Measurements from ENCODE around the gene HNF4A. TPM values are rescaled to one million over a fixed set of nuclear protein-coding genes. Genes with fewer than 3 reads are reported as not detected.
A peak's percentile ranks its signal among the peaks of the same experiment; 100 is the strongest.

Gene HNF4A
- total RNA-seq, 1 experiment from 2014 or later, result not detected

DNA sequence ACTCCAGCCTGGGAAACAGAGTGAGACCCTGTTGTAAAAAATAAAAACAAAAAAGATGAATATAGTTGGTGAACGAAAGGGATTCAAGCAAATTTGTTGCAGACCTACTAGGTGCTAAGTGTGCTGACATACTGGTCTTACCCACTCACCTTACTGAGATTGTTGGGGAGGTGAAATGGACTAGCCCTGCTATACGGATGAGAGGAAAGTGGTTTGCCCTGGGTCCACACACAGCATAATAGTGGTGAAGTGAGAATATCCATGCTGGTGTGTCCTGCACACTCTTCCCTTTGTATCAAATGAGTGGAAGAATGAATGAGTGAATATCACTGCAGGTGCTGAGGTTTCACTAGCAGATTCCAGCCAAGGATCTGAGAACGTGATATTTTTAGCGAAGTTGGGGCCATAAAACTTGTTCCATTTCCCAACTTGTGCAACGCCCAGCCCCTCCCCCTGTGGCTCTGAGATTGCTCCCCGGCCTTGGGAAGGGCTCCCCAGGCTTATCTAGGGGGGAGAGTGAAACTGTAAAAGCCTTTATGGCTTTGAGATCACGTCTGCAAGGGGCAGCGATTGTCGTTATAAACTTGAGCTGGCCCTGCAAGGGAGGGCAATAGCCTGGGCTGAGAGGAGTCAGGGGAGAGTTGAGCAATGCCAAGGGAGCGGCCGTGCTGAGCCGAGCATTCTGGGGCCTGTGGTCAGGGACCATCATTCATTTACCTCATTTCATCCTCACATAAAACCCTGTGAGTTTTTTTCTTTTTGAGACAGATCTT, 87.0 kb downstream of the HNF4A start:
- no peak for DNase-seq (ENCODE audit: low read depth)

DNA sequence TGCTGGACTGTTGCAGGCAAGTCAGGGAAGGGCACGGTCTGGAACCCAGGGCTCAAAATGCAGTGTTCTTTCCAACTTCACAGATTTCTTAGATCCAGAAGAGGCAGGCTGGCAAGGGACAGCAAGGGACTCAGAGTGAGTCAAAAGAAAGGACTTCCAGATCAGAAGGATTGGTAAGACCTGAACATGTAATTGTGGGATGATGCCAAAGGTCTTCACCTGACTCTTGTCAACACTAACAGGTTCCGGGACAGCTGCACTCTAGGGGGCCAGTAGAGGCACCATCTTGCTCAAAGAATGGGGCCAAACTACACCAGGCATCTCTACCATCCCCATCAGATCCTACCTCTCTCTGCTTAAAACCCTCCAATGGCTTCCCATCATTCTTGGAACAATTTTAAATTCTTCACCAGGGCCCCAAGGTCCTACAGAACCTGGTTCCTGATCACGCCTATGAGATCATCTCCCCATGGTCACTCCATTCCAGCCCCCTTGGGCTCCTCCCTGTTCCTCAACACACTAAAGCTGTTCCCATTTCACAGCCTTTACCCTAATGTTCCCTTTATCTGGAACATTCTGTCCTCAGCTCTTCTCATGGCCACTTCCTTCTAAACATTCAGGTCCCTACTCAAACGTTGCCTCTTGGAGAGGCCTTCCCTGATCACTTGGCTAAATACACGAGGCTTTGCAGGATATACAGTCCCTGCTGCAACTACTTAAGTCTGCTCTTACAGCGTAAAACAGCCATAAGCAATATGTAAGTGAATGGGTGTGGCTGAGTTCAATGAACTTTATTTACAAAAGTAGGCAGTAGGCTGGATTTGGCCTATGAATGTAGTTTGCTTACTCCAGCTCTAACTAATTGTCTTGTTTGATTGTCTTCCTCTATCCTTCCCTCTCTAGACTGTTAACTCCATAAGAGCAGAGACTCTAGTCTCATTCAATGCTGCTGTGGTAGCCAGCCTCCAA, 90.5 kb downstream of the HNF4A start:
- no peak for DNase-seq (ENCODE audit: low read depth)

DNA sequence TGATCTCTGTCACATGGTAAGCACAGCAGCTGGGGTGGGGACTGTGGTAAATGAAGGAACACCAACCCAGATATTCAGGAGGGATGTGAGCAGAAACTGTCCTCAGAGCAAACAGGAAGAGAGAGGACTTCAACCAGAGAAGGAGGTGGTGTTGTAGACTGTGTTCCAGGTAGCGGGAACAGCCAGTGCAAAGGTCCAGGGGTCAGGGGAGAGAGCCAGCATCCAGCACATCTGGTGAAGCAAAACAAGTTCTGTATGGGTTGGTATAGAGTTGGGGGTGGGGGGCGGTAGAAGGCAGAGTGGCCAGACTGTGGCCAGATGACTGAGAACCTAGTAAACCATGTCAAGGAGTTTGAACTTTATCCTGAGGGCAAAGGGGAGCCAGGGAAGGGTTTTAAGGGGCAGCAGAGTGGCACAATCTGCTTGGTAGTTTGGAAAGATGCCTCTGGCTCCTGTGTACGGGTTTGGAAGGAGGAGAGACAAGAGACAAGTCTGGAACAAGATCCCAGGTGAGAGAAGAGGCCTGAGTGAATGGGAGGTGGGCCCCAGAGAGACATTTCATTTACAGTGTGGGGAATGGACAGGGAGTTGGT, 92.4 kb downstream of the HNF4A start:
- no peak for DNase-seq (ENCODE audit: low read depth)

DNA sequence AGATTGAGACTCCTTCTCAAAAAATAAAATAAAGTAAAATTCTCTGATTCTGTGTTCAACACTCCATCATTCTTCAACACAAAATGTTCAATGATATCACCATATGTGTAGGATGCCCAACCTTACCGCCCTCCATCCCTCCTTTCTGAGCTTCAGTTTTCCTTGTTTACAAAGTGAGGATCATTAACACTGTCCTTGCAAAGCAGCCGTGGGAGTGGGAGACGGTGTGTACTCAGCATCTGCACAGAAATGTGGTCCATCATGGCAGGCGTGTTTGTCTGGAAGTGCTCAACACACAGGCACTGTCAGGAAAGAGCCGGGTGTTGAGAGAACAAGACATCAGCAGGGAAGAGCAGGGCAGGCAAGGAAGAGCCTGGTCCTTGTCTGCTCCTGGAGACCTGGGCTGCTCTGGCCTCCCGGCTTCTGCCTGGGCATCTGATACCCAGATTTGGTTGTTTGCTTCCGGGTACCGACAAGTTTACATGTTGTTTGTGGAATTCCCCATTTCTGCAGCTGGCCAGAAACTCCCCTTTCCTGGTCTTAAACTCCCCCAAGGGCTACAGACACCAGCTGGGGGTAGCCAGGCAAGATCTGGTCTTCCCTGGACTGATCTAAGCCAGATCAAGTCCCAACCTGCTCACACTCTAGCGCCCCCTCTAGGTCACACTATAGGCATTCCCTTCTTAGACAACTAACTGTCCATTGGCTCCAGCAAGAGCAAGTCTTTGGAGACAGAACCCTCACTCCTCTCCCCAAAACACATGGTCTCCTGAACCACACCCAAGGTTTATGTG, 93.5 kb downstream of the HNF4A start:
- peak; percentile 26 for DNase-seq (ENCODE audit: low read depth)

DNA sequence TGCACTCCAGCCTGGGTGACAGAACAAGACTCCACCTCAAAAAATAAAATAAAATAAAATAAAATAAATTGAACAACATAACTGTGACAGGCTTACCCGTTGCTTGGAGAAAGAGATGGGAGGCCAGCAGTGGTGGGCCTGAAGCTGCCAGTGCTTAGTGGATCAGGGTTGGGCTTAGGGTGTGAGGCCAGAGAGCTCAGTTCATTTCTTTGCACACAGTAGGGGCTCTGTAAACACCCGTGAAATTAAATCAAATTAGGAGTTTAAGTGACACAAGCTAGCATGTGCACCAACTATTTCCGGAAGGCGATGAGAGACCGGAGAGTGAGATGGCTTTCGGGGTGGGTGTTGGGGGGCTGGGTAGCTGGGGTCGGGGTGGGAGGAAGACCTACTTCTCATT, 94.4 kb downstream of the HNF4A start:
- no peak for DNase-seq (ENCODE audit: low read depth)

DNA sequence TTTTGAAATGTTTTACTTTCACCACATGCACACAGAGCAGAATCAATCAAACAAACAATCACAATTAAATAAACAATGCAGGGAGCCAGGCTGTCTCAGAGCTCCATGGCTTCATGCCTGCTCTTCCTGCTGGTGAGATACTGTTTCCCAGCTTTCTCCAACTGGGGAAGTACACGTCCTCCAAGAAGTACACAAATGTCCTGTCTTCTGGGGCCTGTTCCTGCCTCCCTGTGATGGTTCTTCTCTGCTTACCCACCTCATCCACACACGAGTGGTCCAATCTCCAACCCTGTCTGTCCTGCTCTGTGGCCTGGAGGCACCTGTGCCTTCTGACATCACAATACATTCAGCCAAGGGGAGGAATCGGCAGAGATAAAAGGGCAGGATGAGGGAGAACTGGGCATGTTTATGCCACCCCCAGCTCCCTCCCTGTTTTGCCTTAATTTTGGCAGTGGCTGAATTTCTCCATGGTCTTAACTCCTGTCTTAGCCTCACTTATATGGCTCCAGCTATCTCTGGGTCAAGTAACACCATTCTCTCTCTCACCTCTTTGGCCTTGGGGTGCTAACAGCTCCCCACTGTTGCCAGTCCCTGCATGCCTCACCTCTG, 94.9 kb downstream of the HNF4A start:
- no peak for DNase-seq (ENCODE audit: low read depth)

DNA sequence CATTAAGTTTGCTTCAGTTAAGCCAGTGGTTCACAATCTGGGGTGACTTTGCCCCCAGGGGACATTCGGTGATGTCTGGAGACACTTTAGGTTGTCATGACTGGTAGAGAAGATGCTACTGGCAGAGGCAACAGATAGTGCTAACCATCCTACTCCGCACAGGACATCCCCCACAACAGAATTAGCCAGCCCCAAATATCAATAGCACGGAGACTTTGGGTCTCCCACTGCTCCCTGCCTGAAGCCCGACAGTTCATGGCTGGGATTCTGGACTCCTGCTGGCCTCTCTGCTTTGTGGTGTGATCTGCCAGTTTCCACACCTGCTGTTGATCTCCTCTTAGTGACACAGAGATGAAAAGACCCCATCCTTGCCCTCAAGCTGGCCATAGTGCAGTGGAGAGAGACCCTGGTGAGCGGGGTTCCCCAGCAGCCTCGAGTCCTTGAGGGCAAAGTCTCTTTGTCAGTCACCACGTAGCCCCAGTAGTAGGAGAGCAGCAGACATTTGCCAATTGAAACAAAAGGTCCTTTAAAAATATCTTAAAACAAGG, 95.5 kb downstream of the HNF4A start:
- no peak for DNase-seq (ENCODE audit: low read depth)

DNA sequence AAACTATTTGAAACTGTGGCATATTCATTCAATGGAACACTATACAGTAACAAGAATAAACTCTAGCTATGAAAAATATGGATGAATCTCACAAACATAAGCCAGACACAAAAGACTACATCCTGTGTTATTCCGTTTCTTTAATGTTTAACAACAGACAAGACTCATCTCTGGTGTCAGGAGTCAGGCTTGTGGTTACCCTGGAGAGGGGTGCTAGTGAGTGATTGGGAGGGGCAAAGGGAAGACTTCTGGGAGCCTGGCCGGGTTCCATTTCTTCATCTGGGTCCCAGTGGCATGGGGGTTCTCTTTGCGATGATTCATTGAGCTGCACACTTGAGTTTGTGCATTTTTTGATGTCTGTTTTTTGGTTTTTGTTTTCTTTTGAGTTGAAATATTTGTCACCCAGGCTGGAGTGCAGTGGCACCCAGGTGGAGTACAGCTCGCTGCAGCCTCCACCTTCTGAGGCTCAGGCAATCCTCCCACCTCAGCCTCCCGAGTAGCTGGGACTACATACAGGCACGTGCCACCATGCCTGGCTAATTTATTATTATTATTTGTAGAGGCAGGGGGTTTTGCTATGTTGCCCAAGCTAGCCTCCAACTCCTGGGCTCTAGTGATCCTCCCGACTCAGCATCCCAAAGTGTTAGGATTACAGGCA, 98.9 kb downstream of the HNF4A start:
- DNase-seq (ENCODE audit: low read depth), result no peak

DNA sequence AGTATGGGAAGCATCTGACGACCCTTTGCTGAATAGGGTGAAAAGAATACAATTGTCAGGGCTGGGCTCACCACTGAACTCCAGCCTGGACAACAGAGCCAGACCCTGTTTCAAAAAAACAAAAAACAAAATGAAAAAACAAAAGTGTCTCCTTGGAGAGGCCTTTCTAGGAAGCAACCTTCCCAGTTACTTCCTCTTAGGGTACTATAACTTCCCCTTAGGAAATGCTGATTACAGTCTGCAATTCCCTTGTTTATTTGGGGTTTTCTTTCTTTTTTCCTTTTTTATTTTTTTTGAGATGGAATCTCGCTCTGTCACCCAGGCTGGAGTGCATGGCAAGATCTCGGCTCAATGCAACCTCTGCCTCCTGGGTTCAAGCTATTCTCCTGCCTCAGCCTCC, 99.6 kb downstream of the HNF4A start:
- no peak for DNase-seq (ENCODE audit: low read depth)

DNA sequence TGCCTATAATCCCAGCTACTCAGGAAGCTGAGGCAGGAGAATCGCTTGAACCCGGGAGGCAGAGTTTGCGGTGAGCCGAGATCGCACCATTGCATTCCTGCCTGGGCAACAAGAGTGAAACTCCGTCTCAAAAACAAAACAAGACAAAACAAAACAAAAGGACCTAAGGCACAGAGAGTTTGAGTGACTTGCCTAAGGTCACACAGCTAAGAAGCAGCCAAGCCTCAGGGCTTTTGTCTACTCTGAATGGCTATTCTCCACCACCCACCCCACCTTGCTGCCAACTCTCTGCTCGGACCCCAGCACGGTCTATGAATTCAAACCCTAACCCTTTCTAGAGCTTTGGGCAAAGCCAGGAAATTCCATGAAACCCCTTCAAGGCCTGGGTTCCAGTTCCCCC, 101.1 kb downstream of the HNF4A start:
- DNase-seq (ENCODE audit: low read depth), result no peak

DNA sequence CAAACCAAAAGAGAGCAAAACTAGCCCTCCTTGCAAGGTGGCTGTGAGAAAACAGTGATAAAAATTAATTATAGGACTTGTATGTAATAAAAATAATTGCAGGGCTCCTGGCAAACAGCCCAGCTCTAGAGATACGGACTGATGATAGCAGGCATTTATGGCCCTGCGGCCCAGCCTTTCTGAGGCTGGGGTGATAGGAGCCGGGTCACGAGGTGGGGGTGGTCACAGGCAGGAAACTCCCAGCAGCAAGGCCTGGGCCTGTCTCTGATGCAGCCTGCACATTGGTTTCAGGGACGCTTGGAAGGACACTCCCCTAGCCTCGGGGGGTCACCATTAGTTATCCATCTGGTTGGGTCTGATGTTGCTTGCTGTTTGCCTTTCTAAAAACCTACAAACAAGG, 101.5 kb downstream of the HNF4A start:
- no peak for DNase-seq (ENCODE audit: low read depth)

DNA sequence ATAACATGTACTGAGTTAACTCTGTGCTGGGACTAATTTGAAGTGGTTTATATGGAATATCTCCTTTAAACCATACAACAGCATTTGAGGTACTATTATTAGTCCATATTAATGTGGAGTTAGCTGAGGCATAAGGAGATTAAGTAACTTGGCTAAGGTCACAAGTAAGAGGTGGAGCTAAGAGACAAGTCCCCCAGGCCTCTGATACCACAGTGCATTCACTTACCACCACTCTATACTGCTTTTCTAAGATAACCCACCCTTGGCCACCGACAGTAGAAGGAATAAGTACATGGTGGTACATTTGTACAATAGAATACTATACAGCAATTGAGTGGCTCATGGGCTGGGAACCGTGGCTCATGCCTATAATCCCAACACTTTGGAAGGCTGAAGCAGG, 103.8 kb downstream of the HNF4A start:
- no peak for DNase-seq (ENCODE audit: low read depth)

DNA sequence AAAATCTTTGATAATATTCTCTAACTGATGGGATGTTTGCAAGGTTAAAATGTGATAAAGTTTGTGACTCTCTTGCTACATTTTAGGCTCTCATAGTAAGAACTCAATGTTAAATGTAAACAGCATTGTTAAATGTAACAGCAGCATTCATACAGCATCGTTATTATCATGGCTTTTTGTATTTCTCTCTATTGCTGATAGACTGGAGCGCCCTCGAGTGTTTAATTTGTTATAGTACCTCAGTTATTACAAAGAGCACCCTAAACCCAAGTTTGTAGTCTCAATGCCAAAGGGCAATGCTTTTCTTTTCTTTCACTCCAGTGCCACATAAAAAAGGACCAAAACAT, 105.3 kb downstream of the HNF4A start:
- DNase-seq (ENCODE audit: low read depth), result peak; percentile 40

DNA sequence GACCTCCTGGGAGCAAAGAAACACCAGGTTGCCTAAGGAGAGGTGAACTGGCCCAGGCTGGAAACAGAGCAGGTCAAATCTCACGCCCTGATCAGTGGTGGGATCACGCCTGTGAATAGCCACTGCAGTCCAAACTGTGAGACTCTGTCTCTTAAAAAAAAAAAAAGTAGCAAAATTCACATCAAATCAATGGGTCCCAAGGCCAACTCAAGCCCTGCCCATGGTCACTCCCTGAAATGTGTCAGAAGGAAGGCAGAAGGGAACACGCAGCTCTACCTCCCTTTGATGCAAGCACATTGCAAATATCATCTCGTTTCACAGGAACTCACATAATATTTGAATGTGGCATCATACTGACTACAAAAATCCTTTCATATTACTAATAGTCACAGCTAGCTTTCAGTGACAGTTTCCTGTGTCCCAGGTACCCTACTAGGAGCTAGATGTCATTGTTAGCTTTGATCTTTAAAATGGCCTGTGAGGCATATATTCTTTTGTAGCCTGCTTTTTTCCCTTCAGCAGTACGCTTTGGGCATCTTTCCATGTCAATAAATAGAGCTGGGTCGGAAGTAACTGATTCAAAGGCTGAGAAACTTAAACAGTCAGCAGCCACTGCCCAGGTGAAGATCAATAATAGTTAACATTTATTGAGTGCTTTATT, 105.8 kb downstream of the HNF4A start:
- no peak for DNase-seq (ENCODE audit: low read depth)

DNA sequence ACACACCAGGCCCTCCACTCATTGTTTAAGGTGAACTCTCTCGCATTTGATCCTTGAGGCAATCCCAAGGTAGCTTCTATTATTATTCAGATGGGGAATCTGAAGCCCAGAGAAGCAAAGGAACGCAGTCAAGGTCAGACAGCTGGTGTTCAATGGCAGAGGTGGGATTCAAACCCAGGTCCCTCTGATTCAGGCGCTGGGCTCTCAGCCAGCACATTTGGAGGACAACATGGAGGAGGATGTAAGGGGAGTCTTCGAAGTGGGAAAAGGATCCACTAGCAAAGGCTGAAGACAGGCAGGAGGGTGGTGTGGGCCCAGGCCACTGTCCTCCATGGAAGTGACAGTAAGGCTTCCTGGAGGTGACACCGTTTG, 106.3 kb downstream of the HNF4A start:
- DNase-seq (ENCODE audit: low read depth), result no peak

DNA sequence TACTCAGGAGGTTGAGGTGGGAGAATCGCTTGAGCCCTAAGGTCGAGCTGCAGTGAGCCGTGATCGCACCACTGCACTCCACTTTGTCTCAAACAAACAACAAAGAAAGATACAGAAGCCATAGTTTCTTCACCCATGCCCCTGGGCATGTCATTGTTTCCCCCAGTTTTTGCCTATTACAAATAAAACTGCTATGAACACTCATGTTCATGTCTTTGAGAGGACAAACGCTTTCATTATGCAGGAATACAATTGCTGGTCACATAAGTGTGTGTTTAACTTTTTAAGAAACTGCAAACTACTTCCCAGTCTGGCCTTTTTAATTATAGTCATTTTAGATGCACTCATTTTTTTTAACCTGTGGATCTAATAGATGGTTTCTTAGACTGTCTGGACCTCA, 108.0 kb downstream of the HNF4A start:
- no peak for DNase-seq (ENCODE audit: low read depth)

DNA sequence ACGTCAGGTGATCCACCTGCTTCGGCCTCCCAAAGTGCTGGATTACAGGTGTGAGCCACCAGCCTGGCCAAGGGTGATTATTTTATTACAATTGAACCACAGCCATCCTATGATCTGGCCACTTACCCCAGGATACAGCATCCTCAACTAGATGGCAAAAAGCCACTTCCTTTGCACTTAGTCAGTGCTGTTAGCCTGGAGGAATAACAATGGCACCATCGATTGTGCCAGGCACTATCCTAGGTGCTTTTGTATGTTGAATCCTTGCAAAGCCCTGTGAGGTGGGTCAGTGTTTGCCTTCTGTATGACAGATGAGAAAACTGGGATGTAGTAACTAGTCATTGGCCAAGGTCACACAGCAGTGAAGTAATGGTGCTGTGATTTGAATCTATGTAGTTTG, 109.0 kb downstream of the HNF4A start:
- DNase-seq (ENCODE audit: low read depth), result peak; percentile 19

DNA sequence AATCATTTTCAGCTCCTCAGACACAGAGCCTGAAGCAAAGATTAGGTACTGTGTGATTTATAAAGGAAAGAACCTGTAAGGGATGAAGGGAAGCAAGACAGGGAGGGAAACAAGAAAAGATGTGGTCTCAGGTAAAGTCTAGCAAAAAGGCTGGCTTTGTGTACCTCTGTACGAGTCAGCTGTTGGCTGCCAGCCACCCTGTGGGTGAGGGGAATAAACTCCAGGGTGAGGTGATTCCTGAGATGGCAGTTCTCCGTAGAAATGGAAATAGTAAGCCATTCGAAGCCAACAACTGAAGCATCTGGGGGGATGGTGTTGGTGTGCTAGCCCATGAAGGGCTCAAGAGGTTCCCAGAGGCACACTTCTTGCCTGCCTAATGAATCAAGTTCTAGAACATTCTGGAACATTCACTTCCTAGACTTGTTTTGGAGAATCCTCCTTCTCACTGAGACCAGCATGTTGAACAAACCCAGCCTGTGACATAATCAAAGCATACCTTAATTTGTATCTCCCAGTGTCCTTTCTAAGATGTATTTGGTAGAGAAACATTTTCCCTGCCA, 109.6 kb downstream of the HNF4A start:
- DNase-seq (ENCODE audit: low read depth), result no peak

DNA sequence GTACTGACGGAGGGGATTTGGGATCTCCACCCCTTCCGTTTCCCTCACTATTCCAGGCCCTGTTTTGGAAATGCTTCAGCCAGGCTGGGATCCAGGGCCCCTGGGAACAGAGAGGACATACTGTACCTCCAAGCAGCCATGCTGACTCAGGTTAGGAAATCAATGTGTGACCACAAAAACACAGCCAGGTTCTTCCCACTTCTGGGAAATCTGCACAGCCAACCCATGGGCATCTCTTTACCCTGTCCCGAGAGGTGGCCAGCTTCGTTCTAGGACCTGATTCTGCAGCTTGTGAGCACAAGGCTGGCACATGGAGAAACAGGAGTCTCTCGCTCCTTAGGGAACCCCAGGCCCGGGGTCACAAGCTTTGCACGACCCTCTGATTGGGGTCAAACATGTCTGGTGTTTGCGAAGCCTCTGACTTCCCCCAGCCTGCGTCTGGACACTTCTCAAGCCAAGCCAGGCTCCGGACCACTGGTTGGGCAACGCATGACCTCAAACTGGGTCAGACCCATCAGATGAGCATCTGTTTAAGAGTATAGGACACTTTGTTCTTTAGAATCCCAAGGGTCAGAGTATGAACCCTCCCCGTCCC, 111.9 kb downstream of the HNF4A start:
- no peak for DNase-seq (ENCODE audit: low read depth)
